SK-N-MC (cell line): ENCODE results near the gene DAB2IP.

Source experiments
- EZH2 ChIP-seq: fragments of 200-600 bp; sonication (generic); IDR thresholded peaks from one replicate; pipeline ENCODE4 v1.6.1; 2017; ENCODE audit warnings: antibody characterized with exemption
- POLR2AphosphoS5 ChIP-seq: IDR thresholded peaks from 2 replicates; pipeline ENCODE4 v1.6.1; 2012; ENCODE audit warnings: mild to moderate bottlenecking, low read depth, low read length, borderline replicate concordance

GRCh38 chr9:121700165-121700831 is 48.9 kb downstream of the DAB2IP start:
- TF ChIP-seq POLR2AphosphoS5, result no peak
- no peak for TF ChIP-seq EZH2
